ENCODE results near the gene STRIP1. TPM values are rescaled to one million over a fixed set of nuclear protein-coding genes. Genes with fewer than 3 reads are reported as not detected.

Gene STRIP1
- polyA plus RNA-seq, 6 donors from 2014 or later, result 19.3 to 45.4 (median 24.1) TPM

DNA sequence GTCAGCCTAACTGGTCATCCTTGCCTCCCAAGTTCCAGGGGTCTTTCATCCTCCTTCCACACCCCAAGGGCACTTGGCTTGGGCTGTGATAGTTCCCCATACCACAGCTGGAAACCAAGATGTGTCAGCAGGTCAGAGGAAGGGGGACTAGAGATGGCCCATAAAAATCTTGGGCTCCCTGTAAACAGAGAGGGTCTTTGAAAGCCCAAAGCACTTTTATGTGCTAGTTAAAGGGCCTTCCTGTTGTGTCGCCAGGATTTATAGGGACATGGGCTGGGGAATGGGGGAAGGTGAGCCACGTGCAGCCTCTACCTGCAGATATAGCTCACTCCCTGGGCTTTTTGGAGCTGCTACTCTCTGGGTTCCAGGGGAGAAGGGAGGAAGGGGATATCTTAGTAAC is 65.9 kb downstream of the STRIP1 start:
- H3K36me3 Mint-ChIP-seq, result no peaks in the 10 kb centered on the region
- H3K27me3 Mint-ChIP-seq, result peaks cover 0 to 28% (median 23%) of the 10 kb centered on the region in 3 donors
- H3K9me3 Mint-ChIP-seq, result no peaks in the 10 kb centered on the region
- no peak for ATAC-seq (ENCODE audit: low read depth in 2 of 2)
- H3K4me3 Mint-ChIP-seq, result peak overlapping the region in 2 of 8 donors; percentile 2 to 39
- H3K27ac Mint-ChIP-seq, result peak overlapping the region in 1 of 6 donors; percentile 49
- H3K4me1 Mint-ChIP-seq, result peaks cover 20 to 57% (median 26%) of the 10 kb centered on the region in 3 donors
- no peak for DNase-seq

DNA sequence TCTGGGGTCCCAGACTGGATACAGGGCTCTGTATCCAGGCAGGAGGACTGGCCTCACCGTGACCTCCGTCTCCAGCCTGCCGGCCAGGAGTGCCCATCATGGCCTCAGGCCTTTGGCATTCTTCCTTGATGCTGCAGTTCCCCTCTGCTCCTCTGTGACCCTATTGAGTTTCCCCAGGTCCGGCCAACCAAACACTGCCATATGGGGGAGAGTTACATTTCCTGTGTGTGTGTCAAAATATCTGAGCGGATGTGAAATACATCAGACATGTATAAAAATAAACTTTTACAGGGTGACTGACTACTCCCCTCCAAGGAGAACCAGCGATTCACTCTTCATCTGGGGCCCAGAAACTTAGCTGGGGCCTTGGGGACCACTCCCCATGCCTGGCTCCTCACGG is 67.7 kb downstream of the STRIP1 start:
- ATAC-seq (ENCODE audit: low read depth in 2 of 2) (peak; percentile 71 to 75), DNase-seq (peak; percentile 19)
- Mint-ChIP-seq H3K4me3 (peak overlapping the region in 7 of 8 donors; percentile 35 to 87 (median 74)), H3K36me3 (no peaks in the 10 kb centered on the region), H3K9me3 (no peaks in the 10 kb centered on the region), H3K4me1 (peaks cover 20 to 61% (median 32%) of the 10 kb centered on the region in 3 donors), H3K27me3 (peaks cover 0 to 13% (median 10%) of the 10 kb centered on the region in 3 donors), H3K27ac (peak overlapping the region; percentile 1 to 88 (median 72))

Other genes starting within 250 kb of the STRIP1 start
- under 1 TPM in 3 of 6 donors, not detected in 3; 0.23 to 0.60 (median 0.43) TPM for gene CSF1, start 123.8 kb upstream of the STRIP1 start, polyA plus RNA-seq (ENCODE audit: low read depth in 6 of 6)
- 10 to 100 TPM; 46.9 to 62.0 (median 57.5) TPM for gene AHCYL1, start 49.9 kb upstream of the STRIP1 start, polyA plus RNA-seq (ENCODE audit: low read depth in 6 of 6)
- gene ALX3, start 36.0 kb downstream of the STRIP1 start, polyA plus RNA-seq (ENCODE audit: low read depth in 6 of 6), result not detected
- gene UBL4B, start 77.8 kb downstream of the STRIP1 start, polyA plus RNA-seq (ENCODE audit: low read depth in 6 of 6), result not detected
- gene SLC6A17, start 115.9 kb downstream of the STRIP1 start, polyA plus RNA-seq (ENCODE audit: low read depth in 6 of 6), result not detected
- 1 to 10 TPM; 1.1 to 2.4 (median 1.3) TPM for gene KCNC4, start 175.7 kb downstream of the STRIP1 start, polyA plus RNA-seq (ENCODE audit: low read depth in 6 of 6)

All from naive B cell (primary cell).